HG02852 (cell line): ENCODE results near the gene CYTH1.

Experiments used
- ATAC-seq: cut with Tn5 transposase; IDR thresholded peaks from one replicate; pipeline ENCODE4 v1.9.1; 2021; ENCODE audit warnings: mild to moderate bottlenecking, moderate library complexity; ENCODE audit not compliant: unreplicated experiment

CYTH1 gene

GRCh38 chr17:78628547-78629435 is 153.3 kb downstream of the CYTH1 start:
- ATAC-seq: no peak

- ATAC-seq: no peak
Measured at GRCh38 chr17:78624324-78625151, 157.5 kb downstream of the CYTH1 start.
